Natural killer cell (primary cell): ENCODE data around the gene GRM8. TPM values are rescaled to one million over a fixed set of nuclear protein-coding genes. Genes with fewer than 3 reads are reported as not detected.
"Not testable (repeated sequence)": the region's sequence is repeated elsewhere in the genome, so short reads cannot be mapped to it uniquely, and the experiment has no call there.

Experiments used
- ATAC-seq, 3 donors: fragments of 150-1000 bp in 2 of 3; fragments of 200-7000 bp in 1 of 3; cut with Tn5 transposase; 1 replicate in 1 of 3; 2 replicates in 2 of 3; pipeline ENCODE4 v1.10.0; 2021; ENCODE audit warnings: mild to moderate bottlenecking in 2 of 3, moderate library complexity in 2 of 3
- DNase-seq, 2 donors: peaks; one replicate each; pipeline versions ENCODE4 v3.0.0 to v3.0.0-alpha.2; 2013 to 2021; ENCODE audit warnings: mixed read lengths in 1 of 2
- H3K27ac ChIP-seq: one replicate; pipeline ENCODE4 v1.5.1; 2013; ENCODE audit warnings: mild to moderate bottlenecking, low read length
- H3K27me3 ChIP-seq: one replicate; pipeline ENCODE4 v1.6.1; 2013; ENCODE audit warnings: low read length; ENCODE audit not compliant: control insufficient read depth, insufficient read depth
- H3K36me3 ChIP-seq: one replicate; pipeline ENCODE4 v1.6.1; 2013; ENCODE audit warnings: low read length; ENCODE audit not compliant: control insufficient read depth, insufficient read depth
- H3K4me1 ChIP-seq: one replicate; pipeline ENCODE4 v1.6.1; 2013; ENCODE audit warnings: low read length; ENCODE audit not compliant: control insufficient read depth, insufficient read depth
- H3K4me3 ChIP-seq: one replicate; pipeline ENCODE4 v1.5.1; 2013; ENCODE audit warnings: low read length
- H3K9me3 ChIP-seq: one replicate; pipeline ENCODE4 v1.6.1; 2013; ENCODE audit warnings: low read length; ENCODE audit not compliant: control insufficient read depth, insufficient read depth
- H3K27ac Mint-ChIP-seq, 2 donors: one replicate each; pipeline ENCODE4 v1.8.0; 2022; ENCODE audit warnings: mild to moderate bottlenecking in 2 of 2, mixed read lengths in 2 of 2, moderate library complexity in 1 of 2
- H3K27me3 Mint-ChIP-seq, 2 donors: one replicate each; pipeline ENCODE4 v1.8.0; 2022; ENCODE audit warnings: low read depth in 2 of 2, mixed read lengths in 2 of 2
- H3K36me3 Mint-ChIP-seq: one replicate; pipeline ENCODE4 v1.8.0; 2022; ENCODE audit warnings: mixed read lengths
- H3K4me1 Mint-ChIP-seq, 2 donors: one replicate each; pipeline ENCODE4 v1.8.0; 2022; ENCODE audit warnings: mixed read lengths in 2 of 2
- H3K4me3 Mint-ChIP-seq: one replicate; pipeline ENCODE4 v1.8.0; 2022; ENCODE audit warnings: mild to moderate bottlenecking, moderate library complexity, mixed read lengths
- H3K9me3 Mint-ChIP-seq, 2 donors: one replicate each; pipeline ENCODE4 v1.8.0; 2022; ENCODE audit warnings: mixed read lengths in 2 of 2
- WGBS: methylation state at CpG from one replicate; pipeline ENCODE4 v1.1.7; 2013; ENCODE audit warnings: missing lambda C conversion rate; ENCODE audit not compliant: insufficient coverage; 5-methylcytosine and 5-hydroxymethylcytosine counted together
- intact Hi-C: fragments of 100-400 bp; cut with micrococcal nuclease; formaldehyde crosslinking; loops from one replicate; pipeline ENCODE4 v1.14.2; 2022
- total RNA-seq, 4 donors: library from RNA; stranded (reverse); fragments of 120-200 nt in 1 of 4; gene quantifications; one replicate each; pipeline versions ENCODE4 v1.2.3 to v1.2.4, GENCODE V29; 2013 to 2022
- TF ChIP-seq, protein P1 (sequence below): fragments of 200-600 bp; IDR thresholded peaks from one replicate; pipeline ENCODE4 v1.8.0; 2022; ENCODE audit warnings: antibody characterized with exemption

The GRM8 gene
- total RNA-seq, 3 donors from 2014 or later (not counting 1 experiment from before 2014, with no cell fraction given) = not detected

DNA sequence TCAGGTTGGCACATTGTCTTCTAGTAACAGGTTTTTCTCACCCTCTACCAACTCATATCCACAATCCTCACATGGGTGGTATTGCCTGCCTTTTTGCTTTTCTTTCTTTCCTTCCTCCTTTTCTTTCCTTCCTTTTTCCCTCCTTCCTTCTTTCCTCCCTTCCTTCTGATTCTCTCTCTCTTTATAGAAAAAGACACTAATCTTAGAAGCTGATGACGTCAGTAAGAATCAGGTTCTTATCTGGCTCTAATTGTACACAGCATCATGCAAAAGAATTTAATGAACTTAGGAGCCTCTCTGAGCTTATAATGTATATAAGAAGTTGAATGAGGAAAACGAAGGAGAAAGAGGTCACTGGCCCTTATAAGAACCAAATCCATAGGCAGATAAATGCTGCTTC is 328.3 kb downstream of the GRM8 start:
- H3K4me1 Mint-ChIP-seq = no peaks in the 10 kb centered on the region
- WGBS = 88% methylated on average over 1 of the region's 2 CpGs
- no peaks in the 10 kb centered on the region for H3K27me3 Mint-ChIP-seq
- TF ChIP-seq, protein P1, sequence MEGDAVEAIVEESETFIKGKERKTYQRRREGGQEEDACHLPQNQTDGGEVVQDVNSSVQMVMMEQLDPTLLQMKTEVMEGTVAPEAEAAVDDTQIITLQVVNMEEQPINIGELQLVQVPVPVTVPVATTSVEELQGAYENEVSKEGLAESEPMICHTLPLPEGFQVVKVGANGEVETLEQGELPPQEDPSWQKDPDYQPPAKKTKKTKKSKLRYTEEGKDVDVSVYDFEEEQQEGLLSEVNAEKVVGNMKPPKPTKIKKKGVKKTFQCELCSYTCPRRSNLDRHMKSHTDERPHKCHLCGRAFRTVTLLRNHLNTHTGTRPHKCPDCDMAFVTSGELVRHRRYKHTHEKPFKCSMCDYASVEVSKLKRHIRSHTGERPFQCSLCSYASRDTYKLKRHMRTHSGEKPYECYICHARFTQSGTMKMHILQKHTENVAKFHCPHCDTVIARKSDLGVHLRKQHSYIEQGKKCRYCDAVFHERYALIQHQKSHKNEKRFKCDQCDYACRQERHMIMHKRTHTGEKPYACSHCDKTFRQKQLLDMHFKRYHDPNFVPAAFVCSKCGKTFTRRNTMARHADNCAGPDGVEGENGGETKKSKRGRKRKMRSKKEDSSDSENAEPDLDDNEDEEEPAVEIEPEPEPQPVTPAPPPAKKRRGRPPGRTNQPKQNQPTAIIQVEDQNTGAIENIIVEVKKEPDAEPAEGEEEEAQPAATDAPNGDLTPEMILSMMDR = no peak
- no peak for ATAC-seq
- intact Hi-C loops = no loop called here
- H3K4me1 ChIP-seq = no peaks in the 10 kb centered on the region
- no peaks in the 10 kb centered on the region for H3K36me3 Mint-ChIP-seq
- no peaks in the 10 kb centered on the region for H3K36me3 ChIP-seq
- no peak overlapping the region for H3K27ac ChIP-seq
- no peaks in the 10 kb centered on the region for H3K27me3 ChIP-seq
- no peak overlapping the region for H3K4me3 ChIP-seq
- no peak for DNase-seq
- H3K9me3 ChIP-seq = no peaks in the 10 kb centered on the region
- no peak overlapping the region for H3K27ac Mint-ChIP-seq
- H3K4me3 Mint-ChIP-seq = no peak overlapping the region
- peaks cover 6 to 8% of the 10 kb centered on the region in 2 donors for H3K9me3 Mint-ChIP-seq

DNA sequence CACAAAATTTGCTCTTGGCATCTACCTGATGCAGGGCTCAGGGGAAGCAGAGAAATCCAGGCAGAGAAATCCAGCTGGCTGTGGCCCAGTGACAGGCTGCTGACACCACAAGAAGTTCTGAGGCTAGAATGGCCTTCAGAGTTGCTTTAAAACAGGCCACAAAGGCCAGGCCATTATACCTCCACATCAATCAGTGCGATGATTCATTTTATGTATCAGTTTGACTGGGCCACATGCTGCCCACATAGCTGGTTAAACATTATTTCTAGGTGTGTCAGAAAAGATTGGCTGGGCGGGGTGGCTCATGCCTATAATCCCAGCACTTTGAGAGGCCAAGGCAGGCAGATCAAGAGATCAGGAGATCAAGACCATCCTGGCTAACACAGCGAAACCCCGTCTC is 341.1 kb downstream of the GRM8 start:
- H3K4me3 ChIP-seq, ATAC-seq, H3K9me3 Mint-ChIP-seq, H3K27ac Mint-ChIP-seq, H3K27me3 ChIP-seq, H3K4me1 ChIP-seq, H3K4me3 Mint-ChIP-seq, DNase-seq, H3K36me3 ChIP-seq, H3K4me1 Mint-ChIP-seq, H3K9me3 ChIP-seq, H3K36me3 Mint-ChIP-seq, H3K27ac ChIP-seq, H3K27me3 Mint-ChIP-seq, intact Hi-C loops: not testable (repeated sequence)
- WGBS = 77% methylated on average over 3 of the region's 4 CpGs

DNA sequence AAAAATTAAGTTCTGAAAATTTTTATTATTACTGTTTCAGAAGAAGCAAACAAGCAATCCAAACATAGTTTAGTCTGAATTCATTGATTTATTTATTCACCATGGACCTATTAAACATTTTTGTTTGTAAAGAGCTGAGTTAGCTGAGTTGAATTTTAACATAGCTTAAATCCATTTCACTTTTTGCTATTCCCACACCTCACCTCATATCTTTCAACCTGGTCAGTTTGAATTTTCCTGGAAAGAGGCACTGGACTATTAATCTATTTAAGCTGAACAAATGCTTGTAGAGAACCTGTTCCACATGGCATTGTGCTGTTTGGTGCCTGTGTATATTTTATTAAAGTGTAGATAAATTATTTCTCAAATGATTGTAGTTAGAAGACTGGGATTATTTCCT is 344.2 kb downstream of the GRM8 start:
- H3K36me3 ChIP-seq, intact Hi-C loops, H3K4me3 Mint-ChIP-seq, H3K27ac ChIP-seq, H3K9me3 Mint-ChIP-seq, H3K27me3 Mint-ChIP-seq, H3K4me3 ChIP-seq, H3K4me1 ChIP-seq, H3K36me3 Mint-ChIP-seq, ATAC-seq, H3K27ac Mint-ChIP-seq, H3K9me3 ChIP-seq, DNase-seq, H3K27me3 ChIP-seq, H3K4me1 Mint-ChIP-seq: not testable (repeated sequence)

DNA sequence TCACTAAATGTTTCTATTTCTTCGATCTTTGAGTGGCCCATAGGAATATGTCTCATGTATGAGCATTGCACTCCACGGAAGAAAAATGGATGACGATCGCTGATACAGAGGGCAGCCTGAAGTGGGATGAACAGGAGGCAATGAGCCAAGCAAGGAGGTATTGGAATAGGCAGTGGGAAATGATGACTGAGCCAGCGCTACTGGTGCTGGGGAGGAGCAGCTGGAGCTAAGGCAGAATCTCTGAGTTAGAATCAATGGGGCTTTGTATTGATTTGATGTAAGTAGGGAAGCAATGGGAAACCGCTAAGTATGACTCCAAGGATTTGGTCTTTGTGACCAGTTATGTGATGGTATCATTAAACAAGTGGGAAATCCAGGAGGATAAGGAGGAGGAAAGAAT is 345.1 kb downstream of the GRM8 start:
- DNase-seq, H3K4me1 ChIP-seq: not testable (repeated sequence)

DNA sequence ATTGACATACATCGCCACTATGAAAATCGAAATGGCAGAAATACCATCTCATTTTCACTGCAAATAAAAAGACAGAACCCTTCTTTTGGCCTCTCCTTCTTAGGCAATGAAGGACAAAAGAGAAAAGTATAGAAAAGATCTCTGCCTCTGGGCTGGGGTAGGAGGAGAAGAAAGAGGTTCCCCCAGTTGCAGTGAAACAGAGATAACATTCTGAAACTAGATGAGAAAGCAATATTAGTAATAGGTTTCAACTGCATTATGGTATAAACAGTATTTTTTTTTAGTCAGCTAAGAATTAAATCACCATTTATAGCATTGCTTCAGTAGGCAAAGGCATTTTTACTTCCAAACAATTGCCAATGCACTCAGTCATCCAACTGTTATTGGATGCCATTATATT is 347.5 kb downstream of the GRM8 start:
- H3K27me3 ChIP-seq, H3K27me3 Mint-ChIP-seq, H3K27ac Mint-ChIP-seq, DNase-seq, H3K36me3 Mint-ChIP-seq, H3K9me3 ChIP-seq, H3K4me1 ChIP-seq, H3K4me3 Mint-ChIP-seq, H3K4me1 Mint-ChIP-seq, H3K27ac ChIP-seq, ATAC-seq, H3K4me3 ChIP-seq, intact Hi-C loops, H3K9me3 Mint-ChIP-seq, H3K36me3 ChIP-seq: not testable (repeated sequence)
- WGBS = 100% methylated on average over 1 of the region's 2 CpGs

More for the DNA sequence above, 345.1 kb downstream of the GRM8 start:
- H3K9me3 ChIP-seq, ATAC-seq, intact Hi-C loops, H3K4me3 ChIP-seq, H3K4me3 Mint-ChIP-seq, H3K4me1 Mint-ChIP-seq, H3K9me3 Mint-ChIP-seq, H3K27ac Mint-ChIP-seq, H3K36me3 ChIP-seq, H3K27ac ChIP-seq, H3K36me3 Mint-ChIP-seq, H3K27me3 Mint-ChIP-seq, H3K27me3 ChIP-seq: not testable (repeated sequence)
- WGBS = 86% methylated on average over 6 of the region's 6 CpGs

DNA sequence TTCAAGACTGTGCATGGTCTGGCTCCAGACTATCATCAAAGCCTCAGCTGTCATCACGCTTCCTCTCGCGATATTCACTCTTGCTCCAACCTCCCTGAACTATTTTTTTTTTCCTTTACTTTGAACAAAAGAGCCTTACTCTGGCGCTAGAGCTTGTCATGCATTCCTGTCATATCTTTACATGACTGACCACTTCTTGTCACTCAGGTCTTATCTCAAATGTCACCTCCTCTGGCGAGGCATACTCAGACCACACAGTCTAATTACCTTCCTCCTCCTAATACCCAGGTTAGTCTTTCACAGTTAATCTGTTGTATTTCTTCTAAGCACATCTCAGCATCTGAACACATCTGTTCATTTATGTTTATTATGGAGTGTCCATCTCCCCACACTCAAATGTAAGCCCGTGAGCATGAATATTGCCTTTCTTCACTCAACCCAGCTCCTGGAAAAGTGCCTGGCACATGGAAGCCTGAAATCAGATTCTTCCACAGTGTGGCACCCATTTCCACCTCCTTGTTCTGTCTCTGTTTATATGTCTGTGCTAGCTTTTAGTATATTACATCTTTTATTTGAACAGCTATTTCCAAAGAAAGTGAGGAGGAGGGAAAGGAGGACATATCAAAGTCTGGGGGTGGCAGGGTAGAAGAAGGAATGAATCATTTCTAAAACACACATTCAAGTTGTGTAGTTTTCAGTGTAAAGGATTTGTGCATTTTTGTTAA is 351.5 kb downstream of the GRM8 start:
- H3K27me3 ChIP-seq, H3K27ac Mint-ChIP-seq, ATAC-seq, H3K36me3 ChIP-seq, H3K9me3 Mint-ChIP-seq, H3K4me1 ChIP-seq, H3K4me1 Mint-ChIP-seq, H3K9me3 ChIP-seq, H3K4me3 ChIP-seq, H3K4me3 Mint-ChIP-seq, intact Hi-C loops, H3K27me3 Mint-ChIP-seq, DNase-seq, H3K36me3 Mint-ChIP-seq, H3K27ac ChIP-seq: not testable (repeated sequence)
- 68% methylated on average over 6 of the region's 6 CpGs for WGBS

DNA sequence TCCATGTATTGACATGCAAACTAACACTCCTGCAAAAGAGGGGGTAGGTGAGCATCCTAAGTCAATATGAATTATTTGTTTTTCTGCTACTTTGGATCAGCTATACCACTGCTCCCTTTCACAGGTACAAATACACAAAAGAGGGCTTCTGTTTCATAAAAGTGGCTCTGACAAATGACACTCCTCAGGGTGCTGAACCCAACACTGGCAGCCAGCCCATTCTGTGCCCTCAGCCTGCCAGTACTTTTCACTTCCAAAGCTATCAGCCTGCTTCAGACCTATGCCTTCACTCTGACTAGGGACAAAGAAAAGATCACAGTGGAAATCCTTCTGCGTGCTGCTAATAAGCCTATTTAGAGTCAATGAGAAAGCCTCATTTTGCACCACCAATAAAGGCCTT is 364.8 kb downstream of the GRM8 start:
- H3K36me3 Mint-ChIP-seq, H3K4me3 ChIP-seq, H3K4me1 Mint-ChIP-seq, intact Hi-C loops, H3K27ac ChIP-seq, H3K27me3 Mint-ChIP-seq, H3K4me1 ChIP-seq, H3K9me3 Mint-ChIP-seq, DNase-seq, H3K4me3 Mint-ChIP-seq, H3K36me3 ChIP-seq, H3K27me3 ChIP-seq, ATAC-seq, H3K9me3 ChIP-seq, H3K27ac Mint-ChIP-seq: not testable (repeated sequence)
- 82% methylated on average over 1 of the region's 1 CpG for WGBS
